ENCODE measurements around the gene DUOXA1.

Gene DUOXA1

GRCh38 chr15:45163508-45163856, 33.8 kb upstream of the DUOXA1 start:
- no peak for DNase-seq (ENCODE audit: low read depth)
- TF ChIP-seq, protein P1, sequence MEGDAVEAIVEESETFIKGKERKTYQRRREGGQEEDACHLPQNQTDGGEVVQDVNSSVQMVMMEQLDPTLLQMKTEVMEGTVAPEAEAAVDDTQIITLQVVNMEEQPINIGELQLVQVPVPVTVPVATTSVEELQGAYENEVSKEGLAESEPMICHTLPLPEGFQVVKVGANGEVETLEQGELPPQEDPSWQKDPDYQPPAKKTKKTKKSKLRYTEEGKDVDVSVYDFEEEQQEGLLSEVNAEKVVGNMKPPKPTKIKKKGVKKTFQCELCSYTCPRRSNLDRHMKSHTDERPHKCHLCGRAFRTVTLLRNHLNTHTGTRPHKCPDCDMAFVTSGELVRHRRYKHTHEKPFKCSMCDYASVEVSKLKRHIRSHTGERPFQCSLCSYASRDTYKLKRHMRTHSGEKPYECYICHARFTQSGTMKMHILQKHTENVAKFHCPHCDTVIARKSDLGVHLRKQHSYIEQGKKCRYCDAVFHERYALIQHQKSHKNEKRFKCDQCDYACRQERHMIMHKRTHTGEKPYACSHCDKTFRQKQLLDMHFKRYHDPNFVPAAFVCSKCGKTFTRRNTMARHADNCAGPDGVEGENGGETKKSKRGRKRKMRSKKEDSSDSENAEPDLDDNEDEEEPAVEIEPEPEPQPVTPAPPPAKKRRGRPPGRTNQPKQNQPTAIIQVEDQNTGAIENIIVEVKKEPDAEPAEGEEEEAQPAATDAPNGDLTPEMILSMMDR (IDR thresholded peaks at IDR 0.05; ENCODE audit: low read depth, low read length, missing control alignments): no peak
- H3K4me3 ChIP-seq (ENCODE audit: low read depth, low read length): no peak overlapping the region

DNA sequence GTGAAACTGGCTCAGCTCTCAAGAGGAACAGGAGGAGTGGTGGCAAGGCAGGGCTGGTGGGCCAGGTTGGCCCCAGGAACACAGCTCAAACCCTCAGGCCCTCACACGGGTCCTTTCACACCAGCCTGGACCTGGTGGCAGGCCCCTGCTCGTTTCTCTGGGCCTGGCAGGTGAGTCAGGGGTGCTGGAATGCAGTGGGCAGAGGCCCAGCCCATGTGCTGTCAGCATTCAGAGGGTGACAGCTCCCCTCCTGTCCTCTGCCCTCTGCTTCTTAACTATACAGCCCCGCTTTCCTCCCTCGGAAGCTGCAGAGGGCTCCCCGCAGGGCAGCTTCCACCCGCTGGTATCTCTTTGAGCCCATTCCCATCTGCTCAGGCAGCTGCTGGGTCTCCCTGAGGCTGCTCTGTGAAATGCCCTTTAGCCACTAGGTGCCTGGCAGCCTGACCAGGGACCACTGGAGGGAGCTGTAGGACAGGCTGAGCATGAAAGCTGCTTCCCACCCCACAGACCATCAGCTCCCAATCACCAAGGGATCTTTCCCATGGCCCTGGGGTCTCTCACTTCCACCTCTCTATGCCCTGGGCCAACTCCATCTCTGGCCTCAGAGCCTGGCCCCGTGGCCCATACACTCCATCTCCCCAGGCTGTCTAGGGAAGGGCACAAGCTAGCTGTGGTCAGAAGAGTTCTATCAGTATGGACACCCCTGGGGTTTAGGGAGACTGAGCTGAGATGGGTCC, 33.3 kb upstream of the DUOXA1 start:
- TF ChIP-seq, protein P1 (IDR thresholded peaks at IDR 0.05; ENCODE audit: low read depth, low read length, missing control alignments): peak; percentile 95
- no peak overlapping the region for H3K4me3 ChIP-seq (ENCODE audit: low read depth, low read length)
- peak; percentile 24 for DNase-seq (ENCODE audit: low read depth)

DNA sequence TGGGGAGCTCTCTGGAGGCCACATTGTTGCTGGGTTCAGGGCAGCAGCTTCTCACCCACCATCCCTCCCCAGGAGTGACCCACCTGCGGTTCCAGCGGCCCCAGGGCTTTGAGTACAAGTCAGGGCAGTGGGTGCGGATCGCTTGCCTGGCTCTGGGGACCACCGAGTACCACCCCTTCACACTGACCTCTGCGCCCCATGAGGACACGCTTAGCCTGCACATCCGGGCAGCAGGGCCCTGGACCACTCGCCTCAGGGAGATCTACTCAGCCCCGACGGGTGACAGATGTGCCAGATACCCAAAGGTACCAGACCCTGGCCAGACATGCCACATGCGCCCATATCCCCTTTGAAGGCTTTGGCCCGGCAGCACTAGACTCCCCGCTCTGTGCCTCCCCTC, 32.0 kb upstream of the DUOXA1 start:
- no peak overlapping the region for H3K4me3 ChIP-seq (ENCODE audit: low read depth, low read length)
- TF ChIP-seq, protein P1 (IDR thresholded peaks at IDR 0.05; ENCODE audit: low read depth, low read length, missing control alignments): no peak
- DNase-seq (ENCODE audit: low read depth): no peak

DNA sequence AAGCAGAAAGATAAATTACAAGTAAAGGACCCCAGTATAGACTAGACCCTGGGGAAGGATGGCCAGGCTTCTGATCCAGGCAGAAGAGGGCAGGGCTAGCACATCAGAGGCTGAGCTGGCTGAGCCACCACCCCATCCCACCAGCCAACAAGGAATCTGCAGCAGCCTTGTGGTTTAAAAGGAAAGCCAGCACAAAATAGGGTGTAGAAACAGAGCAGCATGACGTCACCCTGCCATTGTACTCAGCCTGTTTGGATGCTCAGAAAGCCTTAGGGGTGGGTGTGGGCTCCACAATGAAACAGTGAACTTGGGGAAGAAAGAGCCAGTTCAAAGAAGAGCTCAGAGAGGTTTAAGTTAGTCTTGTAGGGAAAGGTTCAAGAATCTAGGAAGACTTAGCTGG, 28.3 kb upstream of the DUOXA1 start:
- TF ChIP-seq, protein P1 (IDR thresholded peaks at IDR 0.05; ENCODE audit: low read depth, low read length, missing control alignments): no peak
- DNase-seq (ENCODE audit: low read depth): no peak

GRCh38 chr15:45156744-45157455, 27.2 kb upstream of the DUOXA1 start:
- DNase-seq (ENCODE audit: low read depth): no peak

More for the DNA sequence above, 28.3 kb upstream of the DUOXA1 start:
- no peak overlapping the region for H3K4me3 ChIP-seq (ENCODE audit: low read depth, low read length)

DNA sequence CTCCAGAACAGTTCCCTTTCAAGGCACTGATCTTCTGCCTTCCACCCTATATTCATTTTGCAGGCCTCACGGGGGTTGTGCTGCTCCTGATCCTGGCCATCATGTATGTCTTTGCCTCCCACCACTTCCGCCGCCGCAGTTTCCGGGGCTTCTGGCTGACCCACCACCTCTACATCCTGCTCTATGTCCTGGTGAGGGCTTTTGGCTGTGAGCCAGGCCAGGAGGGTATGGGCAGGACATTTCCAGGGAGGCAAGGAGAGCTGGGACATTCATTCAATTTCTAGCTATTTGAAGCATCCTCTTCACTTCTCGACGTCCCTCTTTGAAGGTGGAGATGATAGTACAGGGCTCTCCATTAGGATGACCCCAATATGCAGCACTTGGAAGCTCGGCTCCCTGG, 26.1 kb upstream of the DUOXA1 start:
- no peak for DNase-seq (ENCODE audit: low read depth)
- TF ChIP-seq, protein P1 (IDR thresholded peaks at IDR 0.05; ENCODE audit: low read depth, low read length, missing control alignments): no peak
- H3K4me3 ChIP-seq (ENCODE audit: low read depth, low read length): no peak overlapping the region

More at GRCh38 chr15:45156744-45157455, 27.2 kb upstream of the DUOXA1 start:
- H3K4me3 ChIP-seq (ENCODE audit: low read depth, low read length): no peak overlapping the region
- TF ChIP-seq, protein P1 (IDR thresholded peaks at IDR 0.05; ENCODE audit: low read depth, low read length, missing control alignments): no peak
